ENCODE data around the gene DDX31. TPM values are rescaled to one million over a fixed set of nuclear protein-coding genes. Genes with fewer than 3 reads are reported as not detected.

DDX31 gene
- total RNA-seq = 11.8 and 17.3 TPM in 2 replicates

DNA sequence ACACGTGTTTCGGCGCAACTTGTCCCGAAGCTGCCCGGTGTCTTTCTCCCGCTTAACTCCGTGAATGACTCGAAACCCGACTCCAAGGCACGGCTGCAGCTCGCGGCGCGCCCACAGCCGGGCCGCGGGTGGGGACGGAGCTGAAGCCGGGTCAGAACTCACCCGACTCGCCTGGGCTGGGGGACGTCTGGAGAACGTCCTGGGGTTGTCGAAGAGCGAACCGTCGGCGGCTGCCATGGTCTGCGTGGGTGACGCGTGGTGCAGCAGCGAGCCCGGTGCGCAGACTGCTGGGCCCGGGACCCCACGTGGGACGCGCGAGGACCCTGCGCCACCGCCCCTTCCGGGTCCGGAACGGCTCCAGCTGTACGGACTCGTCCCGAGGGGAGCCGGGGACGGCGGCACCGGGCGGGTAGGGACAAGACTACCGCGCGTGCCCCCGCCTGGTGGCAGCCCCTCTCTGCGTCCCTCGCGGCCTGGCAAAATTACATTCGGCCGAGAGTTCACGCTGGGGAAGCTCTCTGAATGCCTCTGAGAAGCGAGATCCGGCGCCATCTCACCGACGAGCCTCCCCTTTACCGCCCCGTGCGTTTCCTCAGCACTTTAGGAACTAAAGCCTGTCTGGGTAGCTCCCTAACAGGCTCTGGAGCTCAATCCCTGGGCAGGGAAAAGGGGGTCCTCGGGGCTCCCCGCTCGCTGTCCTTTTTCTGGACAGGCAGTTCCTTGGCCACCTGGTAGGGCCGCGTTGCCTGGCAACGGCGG lies at the start of gene DDX31:
Gene DDX31, minus strand, starts transcription at position 286 of the 759 bp plus-strand sequence. Its CDS starts 49 bp downstream, at position 237.

GRCh38 chr9:132670457-132671391 lies 941 bp upstream of the DDX31 start, which contains the start of gene GTF3C4:
Gene GTF3C4 (plus strand): TSS chr9:132670464. CDS start chr9:132670599, 135 bp downstream.

GRCh38 chr9:132582276-132582785 lies 87.5 kb downstream of the DDX31 start, which contains the start of gene BARHL1:
Gene BARHL1 (plus strand): TSS chr9:132582606. CDS start chr9:132582798, 192 bp downstream.

Other genes starting within 250 kb of the DDX31 start
- not detected in 2 replicates for gene BARHL1, start 87.4 kb downstream of the DDX31 start, total RNA-seq
- 14.9 and 21.3 TPM in 2 replicates for gene GTF3C4, start 481 bp upstream of the DDX31 start, total RNA-seq
- gene AK8, start 208.3 kb upstream of the DDX31 start, total RNA-seq = 0.14 and 0.66 TPM in 2 replicates
- gene SPACA9, start 208.9 kb upstream of the DDX31 start, total RNA-seq = 2.0 and 2.6 TPM in 2 replicates